Retina (tissue), 1 donor: ENCODE data around the gene UCN.
"Not testable (repeated sequence)": the region's sequence is repeated elsewhere in the genome, so short reads cannot be mapped to it uniquely, and the experiment has no call there.

Experiments
- DNase-seq: peaks from one replicate; pipeline ENCODE4 v3.0.0-alpha.2; 2016

UCN gene

DNA sequence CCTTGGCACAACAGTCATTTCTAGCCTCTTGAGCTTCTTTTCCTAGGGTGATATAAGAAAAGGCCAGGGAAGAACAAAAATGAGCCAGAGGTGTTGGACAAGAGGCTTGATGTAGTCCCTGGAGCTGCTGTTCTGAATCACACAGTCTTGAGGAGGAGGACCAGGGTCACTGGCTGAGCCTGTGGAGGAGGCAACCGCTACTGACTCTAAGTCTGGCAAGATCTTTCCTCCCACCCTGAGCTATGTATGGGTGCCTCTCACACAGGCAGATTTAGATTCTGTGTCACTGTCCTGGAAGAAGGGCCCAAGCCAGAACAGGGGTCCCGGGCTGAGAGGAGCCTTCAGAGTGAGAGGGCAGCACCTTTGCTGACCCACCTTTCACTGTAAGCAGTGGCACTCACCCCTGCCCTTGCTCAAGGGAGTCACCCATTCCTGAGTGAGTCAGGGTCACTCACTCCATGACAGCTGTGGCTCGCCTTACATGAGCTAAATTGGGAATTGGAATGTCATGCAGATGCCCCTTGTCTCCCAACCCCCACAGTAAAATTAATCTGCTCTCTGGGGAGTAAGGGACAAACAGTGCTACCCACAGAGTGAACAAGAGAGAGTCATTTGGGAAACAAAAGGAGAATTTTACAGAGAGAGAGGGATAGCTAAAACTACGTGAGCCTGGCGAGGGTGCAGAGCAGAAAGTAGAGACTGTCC is 26.2 kb downstream of the UCN start, which contains the start of gene TRIM54:
TRIM54 (plus strand) TSS at position 575 of the 705 bp plus-strand sequence. CDS start 303 bp downstream, outside the sequence.
- no peak for DNase-seq

DNA sequence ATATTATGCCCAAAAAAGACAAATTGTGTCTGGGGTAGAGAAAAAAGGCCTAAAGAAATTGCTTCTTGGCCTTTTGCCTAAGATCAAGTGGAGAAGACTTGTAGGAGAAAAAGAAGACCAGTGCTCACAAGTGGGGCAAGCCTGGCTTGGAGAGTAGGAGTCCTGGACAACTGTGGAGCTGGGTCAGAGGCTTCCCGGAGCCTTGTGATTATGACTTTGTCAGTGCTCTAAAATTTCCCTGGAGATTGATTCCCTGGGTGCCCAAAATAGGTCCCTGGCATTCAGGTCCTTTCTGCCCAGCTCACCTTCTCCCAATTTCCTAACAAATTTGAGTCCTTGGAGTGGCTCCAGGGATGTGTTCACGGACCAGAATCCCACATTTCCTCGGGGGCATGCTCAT is 26.8 kb downstream of the UCN start:
- DNase-seq: no peak

DNA sequence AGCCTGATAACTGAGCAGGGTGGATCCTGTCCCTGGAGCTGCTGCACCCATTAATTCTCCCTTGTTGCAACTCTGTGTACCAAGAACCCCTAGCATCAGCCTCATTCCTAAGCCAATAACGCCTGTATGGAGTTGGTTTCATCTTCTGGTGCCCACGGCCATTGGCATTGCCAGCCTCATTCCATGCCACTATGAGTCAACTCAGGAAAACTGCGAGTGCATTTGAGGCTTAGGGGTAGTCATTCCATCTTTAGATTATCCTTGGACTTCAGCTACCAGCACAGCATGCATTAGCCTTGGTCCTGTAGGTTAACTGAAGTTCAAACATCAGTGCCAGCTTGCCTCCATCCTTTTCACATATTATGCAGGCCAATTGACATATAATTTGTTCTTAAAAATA is 27.4 kb downstream of the UCN start:
- no peak for DNase-seq

DNA sequence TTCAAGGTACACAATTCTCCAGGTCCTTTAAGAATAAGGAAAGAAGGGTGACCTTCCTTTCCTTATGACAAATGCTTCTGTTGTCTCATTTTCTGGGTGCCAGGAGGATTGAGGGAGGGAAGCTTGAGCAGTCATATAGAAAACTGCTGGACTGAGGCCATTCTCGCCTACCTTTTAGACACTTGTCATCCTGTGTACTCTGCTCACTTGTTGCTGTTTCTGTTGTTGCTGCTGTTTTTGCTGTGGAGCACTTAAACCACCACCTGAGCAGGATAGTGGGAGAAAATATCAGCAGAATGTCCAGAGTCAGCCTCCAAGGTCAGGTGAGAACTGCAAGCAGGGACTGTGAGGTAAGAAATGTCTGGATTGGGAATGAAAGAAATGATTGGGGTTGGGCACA is 30.2 kb downstream of the UCN start:
- no peak for DNase-seq

DNA sequence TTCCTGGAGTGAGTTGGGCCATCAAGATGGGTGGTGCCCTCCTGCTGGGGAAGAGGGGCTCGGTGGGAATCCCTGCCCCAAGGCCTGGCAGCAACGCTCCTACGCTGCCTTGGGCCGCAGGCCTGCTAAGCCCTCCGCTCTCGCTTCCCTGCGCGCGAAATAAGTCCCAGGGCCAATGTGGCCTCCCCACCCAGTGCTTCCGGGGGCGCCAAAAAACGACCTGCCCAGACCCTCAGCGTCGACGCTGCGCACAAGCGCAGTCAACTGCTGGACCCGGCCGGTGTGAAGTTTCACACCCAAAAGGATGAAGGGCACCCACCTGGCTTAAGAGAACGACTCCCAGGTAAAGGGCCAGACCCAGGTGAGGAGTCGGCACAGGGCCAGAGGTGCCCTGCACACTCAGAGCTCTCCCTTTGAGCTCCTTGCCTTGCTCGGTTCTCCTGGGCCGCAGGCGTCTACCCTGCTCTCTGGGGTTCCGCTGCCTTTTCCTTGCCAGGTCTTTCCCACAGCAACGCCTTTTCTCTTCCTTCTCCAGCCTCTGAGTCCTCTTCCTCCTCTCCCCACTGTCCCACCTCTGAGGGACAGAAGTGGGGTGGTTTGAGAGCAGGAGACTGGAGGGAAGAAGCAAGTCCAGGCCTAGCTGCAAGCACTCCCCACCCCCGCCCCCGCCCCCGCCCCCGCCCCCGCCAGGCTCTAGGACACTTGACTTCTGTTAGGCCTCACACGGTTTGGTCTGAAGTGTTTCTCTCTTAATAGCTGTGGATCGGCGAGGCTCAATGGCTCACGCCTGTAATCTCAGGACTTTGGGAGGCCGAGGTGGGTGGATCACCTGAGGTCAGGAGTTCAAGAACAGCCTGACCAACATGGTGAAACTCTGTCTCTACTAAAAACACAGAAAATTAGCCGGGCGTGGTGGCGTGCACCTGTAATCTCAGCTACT is 32.8 kb downstream of the UCN start, which contains the start of gene DNAJC5G:
DNAJC5G (plus strand) TSS at position 223 of the 940 bp plus-strand sequence. CDS start 1,296 bp downstream, outside the sequence.
- DNase-seq: no peak

DNA sequence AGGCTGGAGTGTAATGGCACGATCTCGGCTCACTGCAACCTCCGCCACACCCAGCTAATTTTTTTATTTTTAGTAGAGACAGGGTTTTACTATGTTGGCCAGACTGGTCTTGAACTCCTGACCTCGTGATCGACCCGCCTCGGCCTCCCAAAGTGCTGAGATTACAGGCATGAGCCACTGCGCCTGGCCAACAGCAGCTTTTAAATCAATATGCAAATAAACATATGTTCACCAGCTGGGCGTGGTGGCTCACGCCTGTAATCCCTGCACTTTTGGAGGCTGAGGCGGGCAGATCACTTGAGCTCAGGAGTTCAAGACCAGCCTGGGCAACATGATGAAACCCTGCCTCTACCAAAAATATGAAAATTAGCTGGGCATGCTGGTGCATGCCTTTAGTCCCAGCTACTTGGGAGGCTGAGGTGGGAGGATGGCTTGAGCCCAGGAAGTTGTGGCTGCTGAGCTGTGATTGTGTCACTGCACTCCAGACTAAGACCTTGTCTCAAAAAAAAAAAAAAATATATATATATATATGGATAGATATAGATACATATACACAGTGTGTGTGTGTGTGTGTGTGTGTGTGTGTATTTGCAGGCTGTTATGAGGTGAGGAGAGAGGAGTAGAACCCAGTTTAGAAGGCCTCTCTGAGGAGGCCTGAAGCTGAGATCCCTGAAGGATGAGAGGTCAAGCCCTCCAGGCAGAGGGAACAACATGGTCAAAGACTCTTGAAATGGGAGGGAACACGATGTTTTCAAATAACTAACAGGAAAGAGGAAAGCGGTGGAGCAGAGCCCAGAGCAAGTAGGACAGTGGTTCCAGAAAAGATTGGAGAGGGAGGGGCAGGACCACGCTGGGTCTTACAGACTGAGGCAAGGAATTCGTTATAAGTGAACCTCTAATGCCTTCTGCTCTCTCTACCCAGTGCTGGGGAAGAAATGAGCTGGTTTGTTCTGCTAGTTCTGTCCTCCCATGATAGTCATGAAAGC is 35.4 kb downstream of the UCN start:
- not testable (repeated sequence) for DNase-seq

DNA sequence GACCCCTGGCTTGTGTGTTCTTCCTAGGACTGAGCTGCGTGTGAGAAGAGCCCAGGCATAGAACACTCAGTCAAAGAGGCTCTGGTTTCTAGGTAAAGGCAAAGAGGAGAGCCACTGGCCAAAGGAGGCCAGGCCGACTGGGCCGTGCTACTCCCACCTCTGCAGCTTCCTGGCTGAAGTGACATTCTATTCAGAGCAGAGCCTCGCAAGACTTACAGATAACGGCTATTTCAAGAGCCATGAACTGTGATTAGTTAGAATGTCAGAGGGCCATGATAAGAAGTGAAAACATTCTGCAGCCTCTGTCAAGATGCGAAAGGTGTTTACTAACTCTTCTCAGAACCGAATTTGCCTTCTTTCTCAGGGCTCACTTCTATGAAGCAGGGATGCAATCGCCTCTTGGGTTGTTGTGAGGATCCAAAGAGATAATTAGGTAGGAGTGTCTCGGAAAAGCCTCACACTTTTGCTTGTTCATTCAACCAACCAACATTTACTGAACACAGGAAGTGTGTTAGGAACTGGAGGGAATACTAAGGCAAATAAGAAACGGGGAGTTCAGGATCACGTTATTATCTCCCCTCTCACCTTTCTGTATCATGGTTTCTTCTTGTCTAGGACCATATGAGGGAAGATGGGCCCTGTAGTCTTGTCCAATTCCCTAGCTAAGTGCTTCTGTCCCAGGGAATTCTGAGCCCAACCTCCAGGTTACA is 36.5 kb downstream of the UCN start:
- DNase-seq: no peak

DNA sequence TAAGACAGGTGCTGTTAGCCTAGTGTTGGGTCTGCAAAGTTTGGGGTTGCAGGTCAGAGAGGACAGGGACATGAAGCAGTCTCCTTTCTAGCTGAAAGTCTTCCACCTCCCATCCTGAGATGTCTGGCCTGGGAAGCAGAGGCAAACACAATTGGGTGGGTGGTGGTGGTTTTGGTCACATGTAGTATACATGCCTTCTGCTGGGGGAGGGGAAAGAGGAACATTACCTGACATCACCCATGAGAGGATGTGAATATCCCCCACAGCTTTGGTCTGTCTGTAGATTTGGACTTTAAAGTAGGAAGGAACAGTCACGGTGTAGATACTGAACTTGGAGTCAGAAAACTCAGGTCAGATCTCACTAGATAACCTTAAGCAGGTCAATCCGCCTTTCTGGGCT is 37.6 kb downstream of the UCN start:
- no peak for DNase-seq

DNA sequence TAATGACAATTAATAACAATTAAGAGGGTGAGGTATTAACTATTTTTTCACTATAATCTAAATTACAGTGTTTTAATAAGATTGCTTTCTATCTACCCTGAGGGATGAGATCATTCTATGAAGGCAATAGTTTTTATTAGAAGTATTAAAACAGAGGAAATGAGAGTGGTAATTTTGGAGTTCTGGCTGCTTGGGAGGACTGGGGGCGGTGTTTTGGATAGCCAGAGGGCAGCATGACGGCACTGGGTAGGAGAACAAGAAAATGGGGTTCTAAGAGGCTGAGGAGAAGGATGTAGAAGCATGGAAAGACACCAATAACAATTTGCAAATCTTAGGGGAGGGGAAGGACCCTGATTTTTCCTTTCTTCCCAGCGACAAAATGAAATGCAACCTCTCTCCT is 38.1 kb downstream of the UCN start:
- no peak for DNase-seq

DNA sequence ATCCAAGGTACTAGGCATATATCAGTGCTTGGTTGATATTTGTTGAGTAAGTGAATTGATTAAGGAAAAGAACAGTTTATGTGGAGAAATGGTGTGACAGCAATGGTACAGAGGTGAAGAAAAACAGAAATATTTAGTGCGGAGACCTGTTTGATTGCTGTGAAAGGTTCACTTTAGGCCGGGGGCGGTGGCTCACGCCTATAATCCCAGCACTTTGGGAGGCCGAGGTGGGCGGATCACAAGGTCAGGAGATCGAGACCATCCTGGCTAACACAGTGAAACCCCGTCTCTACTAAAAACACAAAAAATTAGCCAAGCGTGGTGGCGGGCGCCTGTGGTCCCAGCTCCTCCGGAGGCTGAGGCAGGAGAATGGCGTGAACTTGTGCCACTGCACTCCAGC is 39.9 kb downstream of the UCN start:
- not testable (repeated sequence) for DNase-seq

DNA sequence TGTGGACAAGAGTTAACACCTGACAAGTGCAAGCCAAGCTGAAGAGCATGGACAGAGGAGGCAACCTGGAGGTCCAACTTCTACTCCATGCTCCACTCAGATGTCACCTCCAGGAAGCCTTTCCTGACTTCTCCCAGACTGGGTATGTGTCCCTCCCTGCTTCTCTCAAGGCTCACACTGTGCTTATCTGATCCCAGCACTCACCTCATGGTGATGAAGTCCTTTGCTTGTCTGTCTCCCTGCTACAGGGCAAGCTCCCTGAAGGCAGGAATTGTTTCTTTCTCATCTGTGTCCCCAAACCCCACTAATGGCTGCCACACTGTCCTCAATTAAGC is 42.7 kb downstream of the UCN start:
- no peak for DNase-seq

DNA sequence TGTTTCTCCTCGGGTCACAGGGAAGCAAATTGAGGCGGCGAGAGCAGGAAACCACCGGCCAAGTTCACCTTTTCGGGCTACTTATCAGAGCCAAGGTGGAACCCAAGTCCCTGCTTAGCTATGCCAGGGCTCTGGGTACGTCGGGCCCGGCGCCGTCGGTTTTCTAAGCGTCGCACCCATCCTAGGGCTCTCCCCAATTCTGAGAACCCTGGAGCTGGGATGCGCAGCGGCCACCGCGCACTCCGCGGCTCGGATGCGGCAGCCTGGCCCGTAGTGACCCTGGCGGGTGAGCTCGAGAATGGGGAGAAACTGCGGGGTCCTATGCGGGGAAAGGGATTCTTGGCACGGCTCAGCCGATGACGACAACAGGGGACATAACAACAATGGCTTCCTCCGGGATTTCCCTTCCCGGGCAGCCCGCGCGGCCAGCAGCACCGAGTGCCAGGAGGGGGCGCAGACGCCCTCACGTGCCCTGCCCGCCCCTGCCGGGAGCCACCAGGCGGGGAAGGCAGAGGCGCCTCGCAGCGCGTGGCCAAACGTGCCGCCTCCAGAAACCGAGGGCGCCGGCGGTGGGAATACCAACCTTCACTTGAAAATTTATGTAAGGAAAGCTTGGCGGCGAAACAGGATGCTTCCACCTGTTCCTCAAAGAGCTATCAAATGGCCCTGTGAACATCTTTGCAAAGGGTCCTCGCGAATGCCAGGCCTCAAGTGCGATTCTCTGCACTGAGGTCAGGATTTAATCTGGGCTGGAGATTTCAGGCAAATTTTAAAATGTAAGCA is 43.3 kb downstream of the UCN start:
- peak; percentile 89 for DNase-seq

DNA sequence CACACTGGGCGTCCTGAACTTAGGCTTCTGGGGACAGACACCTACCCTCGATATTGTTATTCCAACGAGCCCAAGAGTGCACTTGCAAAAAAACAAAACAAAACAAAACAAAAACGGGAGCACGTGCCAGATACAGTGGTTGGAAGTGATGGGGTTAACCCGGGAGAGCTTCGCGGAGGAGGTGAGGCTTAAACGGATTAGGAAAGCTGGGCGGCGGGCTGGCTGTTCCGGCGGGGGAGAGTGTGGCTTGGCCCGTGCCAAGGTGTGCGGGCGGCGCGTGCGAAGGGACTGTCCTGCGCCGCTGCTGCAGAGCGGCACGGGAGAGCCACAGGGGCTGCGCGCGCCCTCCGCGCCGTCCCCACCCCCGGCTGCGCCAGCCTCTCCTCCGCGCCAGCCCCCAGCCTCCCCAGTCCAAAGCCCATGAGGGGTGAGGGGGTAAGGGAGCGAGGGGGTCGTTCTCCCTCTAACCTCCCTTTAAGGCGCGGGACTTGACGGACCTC is 43.9 kb downstream of the UCN start:
- peak; percentile 46 for DNase-seq

DNA sequence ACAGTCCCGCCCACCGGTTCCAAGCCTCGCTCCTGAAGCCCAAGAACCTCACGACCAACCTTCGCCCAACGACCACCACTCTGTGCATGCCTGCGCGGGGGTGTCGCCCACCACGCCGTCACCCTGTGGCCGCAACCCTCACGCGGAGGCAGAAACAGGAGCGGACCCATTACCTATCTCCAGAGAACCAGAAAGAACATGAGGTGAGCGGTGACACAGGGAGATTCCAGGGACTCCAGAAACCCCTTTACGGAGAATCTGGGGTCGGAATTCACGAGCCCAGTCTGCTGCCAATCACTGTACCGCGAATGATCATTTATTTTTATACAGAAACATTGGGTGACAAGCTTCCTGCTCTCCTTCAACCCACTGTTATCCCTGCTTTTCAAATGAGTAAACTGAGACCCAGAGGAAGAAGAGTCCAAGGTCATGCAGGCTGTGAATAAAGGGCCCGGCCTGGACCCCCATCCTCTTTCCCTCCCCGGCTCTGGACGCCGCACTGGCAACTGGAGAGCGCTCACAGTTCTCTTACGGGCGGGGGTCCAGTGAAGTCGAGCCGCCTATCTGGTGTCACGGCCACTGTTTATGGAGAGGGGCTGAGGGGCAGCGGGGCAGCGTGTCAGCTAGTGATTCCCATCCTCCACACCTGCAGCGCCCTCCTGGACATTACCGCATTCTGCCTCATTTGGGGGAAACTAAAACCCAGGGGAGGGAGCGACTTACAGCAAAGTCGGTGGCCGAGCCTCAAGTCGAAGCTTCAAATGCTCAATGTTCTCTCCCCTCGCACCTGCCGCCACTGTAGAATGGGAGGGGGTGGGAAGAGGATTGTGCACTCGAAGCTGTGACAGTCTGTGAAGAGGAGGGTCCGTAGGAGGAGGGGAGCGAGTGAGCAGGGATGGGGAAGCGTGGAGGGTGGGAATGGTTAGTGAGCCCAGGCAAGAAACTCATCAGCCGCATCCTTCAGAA is 44.7 kb downstream of the UCN start:
- peak; percentile 56 for DNase-seq

DNA sequence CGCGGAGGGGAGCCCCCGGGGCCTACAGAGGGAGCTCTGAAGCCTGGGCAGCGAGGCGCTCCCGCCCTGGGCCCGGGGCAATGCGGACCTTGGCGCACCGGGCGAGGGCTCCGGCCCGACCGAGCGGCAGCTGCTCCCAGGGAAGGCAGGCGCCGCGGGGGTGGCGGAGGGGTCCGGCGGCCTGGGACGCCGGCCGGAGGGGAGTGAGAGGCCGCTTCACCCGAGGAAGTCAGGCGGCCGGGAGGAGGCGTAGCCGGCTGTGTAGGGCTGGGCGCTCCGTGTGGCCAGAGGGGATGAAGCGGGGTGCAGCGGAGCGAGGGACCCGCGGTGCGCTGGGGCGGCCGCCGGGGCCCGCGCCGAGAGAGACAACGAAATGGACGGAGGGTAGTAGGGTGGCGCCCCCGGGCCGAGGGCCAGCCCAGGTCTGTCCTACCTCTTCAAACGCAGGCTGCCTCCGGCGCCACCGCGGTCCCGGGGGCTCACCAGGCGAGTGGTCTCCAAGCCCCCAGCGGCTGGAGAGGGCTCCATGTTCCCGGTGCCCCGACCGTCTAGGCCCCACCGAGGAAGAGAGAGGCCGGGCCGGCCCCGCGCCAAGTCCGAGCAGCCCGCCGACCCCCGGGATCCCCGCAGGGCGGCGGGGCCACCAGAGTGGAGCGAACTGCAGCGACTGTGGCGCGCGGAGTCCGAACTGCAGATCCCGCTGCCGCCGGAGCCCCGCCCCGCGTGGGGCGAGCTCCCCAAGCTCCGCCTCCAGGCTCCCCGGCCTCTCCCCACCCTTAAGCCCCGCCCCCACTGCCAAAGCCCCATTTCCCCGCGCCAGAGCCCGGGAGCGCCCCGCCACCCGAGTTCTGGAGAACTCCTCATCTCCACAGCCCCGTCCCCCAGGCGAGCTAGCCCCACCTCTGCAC is 45.6 kb downstream of the UCN start, which contains the start of gene SLC30A3:
SLC30A3 (minus strand) TSS at position 669 of the 908 bp plus-strand sequence; CDS start at position 528, 141 bp downstream.
- DNase-seq: peak; percentile 75

DNA sequence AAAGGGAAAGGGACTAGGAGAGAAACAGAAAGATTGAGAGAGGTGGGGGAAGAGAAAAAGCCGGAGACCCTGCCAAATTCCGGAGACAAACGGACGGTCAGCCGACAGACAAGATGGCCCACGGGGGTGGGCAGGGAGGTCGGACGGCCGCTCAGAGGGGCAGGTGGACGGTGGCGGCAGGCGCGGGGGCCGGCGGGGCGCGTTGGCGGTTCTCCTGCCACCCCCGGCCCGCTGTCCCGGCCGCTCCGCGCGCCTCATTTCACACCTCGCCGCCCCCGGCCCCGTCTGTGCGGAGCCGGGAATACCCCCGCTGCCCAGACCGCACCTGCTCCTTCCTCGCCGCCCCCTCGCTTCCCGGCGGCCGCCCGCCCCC is 46.3 kb downstream of the UCN start:
- no peak for DNase-seq

DNA sequence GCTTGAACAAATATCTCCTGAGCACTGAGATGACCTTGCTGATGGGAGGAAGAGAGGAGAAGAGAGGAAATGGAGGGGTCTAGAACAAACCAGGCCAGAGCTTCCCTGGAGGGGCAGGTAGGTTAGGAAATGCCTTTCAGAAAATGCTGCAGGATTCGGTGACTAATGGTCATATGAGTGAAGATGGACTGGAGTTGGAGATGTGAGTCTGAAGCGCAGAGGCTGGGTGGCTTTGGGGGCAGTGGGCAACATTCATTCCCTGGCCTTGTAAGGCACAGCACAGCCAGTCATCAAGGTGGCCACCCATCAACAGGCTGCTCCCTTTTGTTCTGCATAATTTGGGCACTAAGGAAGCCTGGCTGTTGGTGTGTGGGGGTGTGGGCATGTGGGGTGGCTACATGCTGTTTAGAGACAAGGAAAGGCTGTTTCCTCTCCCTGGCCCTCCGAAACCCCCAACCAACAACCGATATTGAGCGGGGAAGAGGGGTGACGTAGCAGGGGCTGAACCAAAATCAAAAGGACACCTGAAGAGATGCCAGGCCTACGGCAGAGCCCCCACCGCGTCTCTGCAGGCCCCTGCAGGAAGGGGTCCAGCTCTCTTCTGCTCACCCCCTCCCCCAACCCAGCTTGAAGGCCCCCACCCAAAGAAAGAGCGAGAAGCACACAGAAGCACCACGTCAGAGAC is 46.9 kb downstream of the UCN start:
- peak; percentile 23 for DNase-seq

DNA sequence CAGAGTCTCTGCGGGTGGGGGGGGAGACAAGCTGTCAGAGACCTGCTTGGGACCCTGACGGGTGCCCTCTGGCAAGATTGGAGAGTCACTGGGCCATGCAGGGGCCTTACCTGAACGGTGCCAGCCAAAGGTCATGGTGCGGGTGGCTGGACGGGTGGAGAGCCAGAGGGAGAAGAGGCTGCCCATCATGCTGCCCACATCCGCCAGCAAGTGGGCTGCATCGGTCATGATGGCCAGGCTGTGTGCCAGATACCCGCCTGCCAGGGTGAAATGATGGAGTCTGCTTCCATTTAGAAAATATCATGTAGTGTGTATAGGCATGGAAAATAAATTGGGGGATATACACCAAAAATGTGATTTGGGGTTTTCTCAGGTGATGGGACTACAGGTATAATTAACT is 50.2 kb downstream of the UCN start:
- DNase-seq: no peak
